HepG2 (cell line): Measurements from ENCODE around the gene RNLS. TPM values are rescaled to one million over a fixed set of nuclear protein-coding genes. Genes with fewer than 3 reads are reported as not detected.

Source experiments
- ATAC-seq: fragments of 200-7000 bp; cut with Tn5 transposase; 3 replicates; pipeline ENCODE4 v1.9.1; 2020; ENCODE audit warnings: mild to moderate bottlenecking, moderate library complexity
- BruUV-seq: library from RNA; stranded (reverse); fragments of 400-500 nt; replicated peaks from 2 replicates; lab custom pipeline; 2021; lab: Mats Ljungman, UMichigan
- CTCF ChIA-PET: fragments of 300-600 bp; formaldehyde crosslinking; extraction: SDS; loops from one replicate; lab custom pipeline; 2021; ENCODE audit warnings: low total read pairs, inconsistent platforms, low intra/inter-chr PET ratio; lab: Yijun Ruan, JAX
- POLR2A ChIA-PET: fragments of 350-600 bp; sonication (Branson Sonifier 250); formaldehyde crosslinking; loops from one replicate; lab custom pipeline; 2020; ENCODE audit warnings: antibody characterized with exemption, inconsistent platforms; lab: Yijun Ruan, JAX
- DNase-seq: peaks from one replicate; pipeline ENCODE4 v3.0.0-alpha.2; 2015; ENCODE audit warnings: low spot score
- FAIRE-seq: peaks from 3 replicates; lab custom pipeline; 2011; peaks lifted over from hg19 to GRCh38; lab: Jason Lieb, UNC
- H2AFZ ChIP-seq: one replicate; pipeline ENCODE4 v1.6.1; 2011; ENCODE audit warnings: low read length, inconsistent platforms
- H3K27ac ChIP-seq: fragments of 300-600 bp; 3 replicates; pipeline ENCODE4 v1.8.0; 2011; ENCODE audit warnings: mixed run types, mild to moderate bottlenecking, mixed read lengths, low read length, inconsistent platforms; ENCODE audit not compliant: insufficient read depth; ENCODE audit errors: extremely low read length
- H3K27me3 ChIP-seq, 2 experiments: fragments of 200-600 bp in 1 of 2; 2 replicates in 1 of 2; 3 replicates in 1 of 2; pipeline versions ENCODE4 v1.6.0 to v1.8.0; 2011; ENCODE audit warnings: low read length in 2 of 2, mild to moderate bottlenecking in 2 of 2, moderate library complexity in 2 of 2, inconsistent platforms in 1 of 2; ENCODE audit not compliant: insufficient read depth in 2 of 2, control insufficient read depth in 1 of 2
- H3K36me3 ChIP-seq, 2 experiments: fragments of 200-600 bp in 1 of 2; replicated peaks in 1 of 2; 2 replicates in 1 of 2; 3 replicates in 1 of 2; pipeline versions ENCODE4 v1.5.1 to v1.8.0; 2011; ENCODE audit warnings: low read length in 2 of 2, inconsistent platforms in 1 of 2; ENCODE audit not compliant: insufficient read depth in 2 of 2, control insufficient read depth in 1 of 2
- H3K4me1 ChIP-seq: 2 replicates; pipeline ENCODE4 v1.5.1; 2012; ENCODE audit warnings: low read length, inconsistent platforms; ENCODE audit not compliant: insufficient read depth
- H3K4me2 ChIP-seq: 2 replicates; pipeline ENCODE4 v1.6.0; 2011; ENCODE audit warnings: low read depth, low read length, inconsistent platforms
- H3K4me3 ChIP-seq, 3 experiments: fragments of 200-600 bp in 1 of 3; sonication (generic), shearing (Covaris generic) in 1 of 3; replicated peaks in 1 of 3; 2 replicates each; pipeline ENCODE4 v1.5.1; 2011 to 2016; ENCODE audit warnings: low read length in 3 of 3, inconsistent platforms in 2 of 3, low read depth in 2 of 3, mild to moderate bottlenecking in 2 of 3, control low read depth in 1 of 3, mixed read lengths in 1 of 3; ENCODE audit not compliant: insufficient read depth in 1 of 3
- H3K79me2 ChIP-seq: one replicate; pipeline ENCODE4 v1.6.1; 2011; ENCODE audit warnings: low read length, inconsistent platforms; ENCODE audit not compliant: insufficient read depth
- H3K9ac ChIP-seq: 2 replicates; pipeline ENCODE4 v1.6.0; 2011; ENCODE audit warnings: mild to moderate bottlenecking, low read depth, low read length, inconsistent platforms; ENCODE audit not compliant: insufficient read depth
- H3K9me3 ChIP-seq: 2 replicates; pipeline ENCODE4 v1.5.1; 2012; ENCODE audit warnings: mild to moderate bottlenecking, low read length
- H4K20me1 ChIP-seq: 2 replicates; pipeline ENCODE4 v1.6.0; 2011; ENCODE audit warnings: inconsistent platforms, mild to moderate bottlenecking, low read length, moderate library complexity; ENCODE audit not compliant: insufficient read depth
- ETV5 ChIP-seq: IDR thresholded peaks from 2 replicates; pipeline ENCODE4 v1.6.1; 2018; ENCODE audit warnings: missing biosample characterization, missing genetic modification reagents, inconsistent platforms, borderline replicate concordance
- ISX ChIP-seq: sonication (generic); formaldehyde crosslinking; conservative IDR thresholded peaks from 2 replicates; pipeline ENCODE4 v1.5.0; 2020; ENCODE audit warnings: missing genetic modification reagents
- KLF9 ChIP-seq: IDR thresholded peaks from 2 replicates; pipeline ENCODE4 v1.6.1; 2016; ENCODE audit warnings: low read depth
- NCOR1 ChIP-seq: fragments of 200-600 bp; sonication (generic); IDR thresholded peaks from 2 replicates; pipeline ENCODE4 v1.7.0; 2017; ENCODE audit warnings: antibody characterized with exemption, low read length, borderline replicate concordance
- PAWR ChIP-seq: sonication (generic); formaldehyde crosslinking; IDR thresholded peaks from 2 replicates; pipeline ENCODE4 v1.4.0; 2020; ENCODE audit warnings: missing genetic modification reagents, mild to moderate bottlenecking, borderline replicate concordance
- RAD51 ChIP-seq: fragments of 450-650 bp; IDR thresholded peaks from 2 replicates; pipeline ENCODE4 v1.6.1; 2016; ENCODE audit warnings: borderline replicate concordance
- RFX5 ChIP-seq: IDR thresholded peaks from 2 replicates; pipeline ENCODE4 v1.6.1; 2011; ENCODE audit warnings: low read depth, low read length, improper control_type of control experiment
- SMC3 ChIP-seq: IDR thresholded peaks from 2 replicates; pipeline ENCODE4 v1.6.1; 2011; ENCODE audit warnings: low read length, improper control_type of control experiment
- ZNF367 ChIP-seq: sonication (generic); formaldehyde crosslinking; IDR thresholded peaks from 2 replicates; pipeline ENCODE4 v1.4.0; 2020; ENCODE audit warnings: missing genetic modification reagents, borderline replicate concordance
- ZNF460 ChIP-seq: sonication (generic); formaldehyde crosslinking; IDR thresholded peaks from 2 replicates; pipeline ENCODE4 v1.5.1; 2020; ENCODE audit warnings: missing genetic modification reagents, mild to moderate bottlenecking, borderline replicate concordance
- ZNF564 ChIP-seq: sonication (generic); formaldehyde crosslinking; IDR thresholded peaks from 2 replicates; pipeline ENCODE4 v1.8.1; 2023; ENCODE audit warnings: mild to moderate bottlenecking, missing genetic modification reagents
- ZNF841 ChIP-seq: sonication (generic); formaldehyde crosslinking; IDR thresholded peaks from 2 replicates; pipeline ENCODE4 v1.8.1; 2023; ENCODE audit warnings: missing genetic modification reagents, borderline replicate concordance
- WGBS: methylation state at CpG from one replicate; pipeline ENCODE4 v1.1.6; 2017; ENCODE audit warnings: low lambda C conversion rate; 5-methylcytosine and 5-hydroxymethylcytosine counted together
- in situ Hi-C: cut with HindIII; loops from 2 replicates; pipeline ENCODE4 v1.10.0; 2017; ENCODE audit warnings: low pct_unique_long_range_greater_than_20kb; ENCODE audit not compliant: extremely low pct_ligation_motif_present
- intact Hi-C: fragments of 100-400 bp; cut with micrococcal nuclease; formaldehyde crosslinking; loops from one replicate; pipeline ENCODE4 v1.10.0; 2022; ENCODE audit not compliant: unreplicated experiment
- polyA plus RNA-seq, 8 experiments: library from polyadenylated mRNA; depleted of rRNA in 3 of 8; stranded (reverse) in 7 of 8; unstranded in 1 of 8; fragments of >200 nt; fragmentation: Illumina TruSeq in 4 of 8; extraction: Trizol in 4 of 8; gene quantifications; 2 replicates each; pipeline versions ENCODE4 v1.2.1 to v1.2.3, GENCODE V29; 2011 to 2016; ENCODE audit warnings: low read depth in 4 of 8, missing spikeins in 1 of 8, mixed read lengths in 1 of 8; ENCODE audit not compliant: insufficient read depth in 1 of 8
- total RNA-seq, 5 experiments: library from RNA; depleted of rRNA; stranded (reverse); fragments of >200 nt; fragmentation: Illumina TruSeq; extraction: Trizol; gene quantifications; 2 replicates each; pipeline ENCODE4 v1.2.3, GENCODE V29; 2016; ENCODE audit warnings: low read depth in 1 of 5
- TF ChIP-seq, protein P1 (sequence below): sonication (generic); formaldehyde crosslinking; IDR thresholded peaks from 2 replicates; pipeline ENCODE4 v1.4.0; 2020; ENCODE audit warnings: mild to moderate bottlenecking, low read depth, missing genetic modification reagents

Gene RNLS
- total and polyA plus RNA-seq, 2 of the 13 experiments (the other 11 are each of a cell fraction or from before 2014, with no cell fraction given) = not detected

- TF ChIP-seq ZNF841 (CRISPR knock-in tag) (no peak), KLF9 (CRISPR knock-in tag) (no peak), RAD51 (no peak), ZNF460 (no peak), PAWR (no peak)
- TF ChIP-seq, all 625 proteins: peak for 0
Observed at GRCh38 chr10:88491314-88491713, 91.8 kb downstream of the RNLS start (continued).

GRCh38 chr10:88490231-88490980 is 92.7 kb downstream of the RNLS start:
- no peaks in the 10 kb centered on the region for H3K4me1 ChIP-seq
- intact Hi-C loops (no loop called here), in situ Hi-C loops (no loop called here)
- no peak overlapping the region for H3K4me2 ChIP-seq
- FAIRE-seq = no peak
- no TSS peak for BruUV-seq
- no peak overlapping the region for H2AFZ ChIP-seq
- no peaks in the 10 kb centered on the region for H3K27me3 ChIP-seq
- no peaks in the 10 kb centered on the region for H4K20me1 ChIP-seq
- 2% methylated on average over 4 of the region's 4 CpGs for WGBS
- H3K9ac ChIP-seq = no peak overlapping the region
- H3K36me3 ChIP-seq = no peaks in the 10 kb centered on the region
- no peak overlapping the region for H3K27ac ChIP-seq
- no peak overlapping the region for H3K4me3 ChIP-seq
- no peak for ATAC-seq
- CTCF ChIA-PET = no interaction called here
- H3K79me2 ChIP-seq = no peaks in the 10 kb centered on the region
- POLR2A ChIA-PET = no interaction called here
- DNase-seq = no peak
- no peaks in the 10 kb centered on the region for H3K9me3 ChIP-seq
- no peak for TF ChIP-seq SMC3
- TF ChIP-seq ISX (CRISPR knock-in tag) = no peak
- no peak for TF ChIP-seq ETV5 (CRISPR knock-in tag)
- no peak for TF ChIP-seq ZNF367 (CRISPR knock-in tag)
- no peak for TF ChIP-seq ZNF564 (CRISPR knock-in tag)
- no peak for TF ChIP-seq RFX5
- TF ChIP-seq, protein P1, sequence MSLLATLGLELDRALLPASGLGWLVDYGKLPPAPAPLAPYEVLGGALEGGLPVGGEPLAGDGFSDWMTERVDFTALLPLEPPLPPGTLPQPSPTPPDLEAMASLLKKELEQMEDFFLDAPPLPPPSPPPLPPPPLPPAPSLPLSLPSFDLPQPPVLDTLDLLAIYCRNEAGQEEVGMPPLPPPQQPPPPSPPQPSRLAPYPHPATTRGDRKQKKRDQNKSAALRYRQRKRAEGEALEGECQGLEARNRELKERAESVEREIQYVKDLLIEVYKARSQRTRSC = no peak
- no peak for TF ChIP-seq NCOR1
